Measurements from ENCODE around the gene SVIP. TPM values are rescaled to one million over a fixed set of nuclear protein-coding genes. Genes with fewer than 3 reads are reported as not detected.

The SVIP gene
- total and polyA plus RNA-seq, 4 donors, result 7.7 to 20.5 (median 13.2) TPM

- WGBS, 2 donors, result 87 to 93% methylated on average over 5 of the region's 5 CpGs
- no peaks in the 10 kb centered on the region for H3K9me3 ChIP-seq (ENCODE audit: control insufficient read depth in 4 of 4, insufficient read depth in 3 of 4, low read length in 3 of 4)
- DNase-seq (no peak), ATAC-seq (ENCODE audit: insufficient read depth, low FRiP score) (no peak)
- no peak for TF ChIP-seq CTCF (IDR thresholded peaks at IDR 0.05; ENCODE audit: control extremely low read depth, extremely low read depth)
- H3K36me3 ChIP-seq (ENCODE audit: control insufficient read depth in 4 of 4, insufficient read depth in 4 of 4, low read length in 4 of 4), result no peaks in the 10 kb centered on the region
- no peak overlapping the region for H3K27ac ChIP-seq (ENCODE audit: low read depth in 1 of 2, low read length in 1 of 2)
- H3K9ac ChIP-seq (ENCODE audit: insufficient read depth in 1 of 2, low read length in 2 of 2), result no peak overlapping the region
- no peaks in the 10 kb centered on the region for H3K27me3 ChIP-seq (ENCODE audit: control insufficient read depth in 3 of 3, insufficient read depth in 3 of 3, low read length in 2 of 3)
- H3K4me1 ChIP-seq (ENCODE audit: control insufficient read depth in 5 of 5, insufficient read depth in 5 of 5, low read length in 5 of 5), result no peaks in the 10 kb centered on the region
- H3K4me3 ChIP-seq, result no peak overlapping the region
Observed at GRCh38 chr11:22800482-22800881, 29.1 kb downstream of the SVIP start.

DNA sequence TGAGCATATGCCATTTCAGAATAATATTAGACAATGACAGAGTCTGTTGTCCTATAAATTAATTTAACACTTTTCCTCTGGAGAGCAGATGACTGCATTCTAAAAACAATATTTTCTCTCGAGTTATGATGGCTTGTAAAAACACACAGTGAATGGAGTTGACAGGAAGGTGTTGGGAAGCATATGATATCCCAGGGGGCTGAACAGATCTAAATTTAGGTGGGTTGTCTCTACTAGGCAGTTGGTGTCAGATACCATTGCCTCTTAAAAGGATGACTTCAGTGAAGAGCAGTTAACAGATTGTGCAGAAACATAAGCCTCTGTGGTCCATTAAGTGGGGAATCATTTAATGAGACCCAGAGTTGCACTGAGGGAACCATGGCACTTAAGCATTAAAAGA, 30.7 kb downstream of the SVIP start:
- no peak for TF ChIP-seq CTCF (IDR thresholded peaks at IDR 0.05; ENCODE audit: control extremely low read depth, extremely low read depth)
- Histone ChIP-seq H3K36me3 (ENCODE audit: control insufficient read depth in 4 of 4, insufficient read depth in 4 of 4, low read length in 4 of 4) (no peaks in the 10 kb centered on the region), H3K4me1 (ENCODE audit: control insufficient read depth in 5 of 5, insufficient read depth in 5 of 5, low read length in 5 of 5) (no peaks in the 10 kb centered on the region), H3K4me3 (no peak overlapping the region), H3K9me3 (ENCODE audit: control insufficient read depth in 4 of 4, insufficient read depth in 3 of 4, low read length in 3 of 4) (no peaks in the 10 kb centered on the region), H3K27ac (ENCODE audit: low read depth in 1 of 2, low read length in 1 of 2) (no peak overlapping the region), H3K9ac (ENCODE audit: insufficient read depth in 1 of 2, low read length in 2 of 2) (no peak overlapping the region), H3K27me3 (ENCODE audit: control insufficient read depth in 3 of 3, insufficient read depth in 3 of 3, low read length in 2 of 3) (no peaks in the 10 kb centered on the region)
- no peak for DNase-seq
- 61 to 81% methylated on average over 1 of the region's 1 CpG for WGBS, 2 donors
- no peak for ATAC-seq (ENCODE audit: insufficient read depth, low FRiP score)

DNA sequence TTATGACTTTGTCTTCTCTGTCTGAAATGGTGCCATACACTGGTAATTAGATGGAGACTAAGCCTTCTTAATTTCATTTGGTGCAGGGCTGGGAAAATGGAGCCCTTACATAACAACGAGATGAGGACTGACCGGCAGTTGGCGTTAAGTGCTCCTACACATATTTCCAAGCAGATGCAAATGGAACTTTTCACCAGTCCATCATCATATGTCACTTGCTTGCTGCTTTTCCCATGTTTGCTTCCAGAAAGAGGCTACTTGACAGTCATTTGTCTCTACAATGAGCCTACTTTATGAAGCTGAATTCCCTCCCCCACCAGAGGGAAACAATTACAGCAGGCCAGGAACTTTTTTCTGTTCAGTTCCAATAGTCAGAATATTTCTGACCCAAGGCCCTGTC, 32.6 kb downstream of the SVIP start:
- ATAC-seq (ENCODE audit: insufficient read depth, low FRiP score) (no peak), DNase-seq (no peak)
- TF ChIP-seq CTCF (IDR thresholded peaks at IDR 0.05; ENCODE audit: control extremely low read depth, extremely low read depth), result no peak
- 95 to 97% methylated on average over 3 of the region's 3 CpGs for WGBS, 2 donors
- no peaks in the 10 kb centered on the region for H3K4me1 ChIP-seq (ENCODE audit: control insufficient read depth in 5 of 5, insufficient read depth in 5 of 5, low read length in 5 of 5)
- H3K4me3 ChIP-seq, result no peak overlapping the region
- H3K27me3 ChIP-seq (ENCODE audit: control insufficient read depth in 3 of 3, insufficient read depth in 3 of 3, low read length in 2 of 3), result no peaks in the 10 kb centered on the region
- H3K9ac ChIP-seq (ENCODE audit: insufficient read depth in 1 of 2, low read length in 2 of 2), result no peak overlapping the region
- no peaks in the 10 kb centered on the region for H3K9me3 ChIP-seq (ENCODE audit: control insufficient read depth in 4 of 4, insufficient read depth in 3 of 4, low read length in 3 of 4)
- H3K27ac ChIP-seq (ENCODE audit: low read depth in 1 of 2, low read length in 1 of 2), result no peak overlapping the region
- no peaks in the 10 kb centered on the region for H3K36me3 ChIP-seq (ENCODE audit: control insufficient read depth in 4 of 4, insufficient read depth in 4 of 4, low read length in 4 of 4)

DNA sequence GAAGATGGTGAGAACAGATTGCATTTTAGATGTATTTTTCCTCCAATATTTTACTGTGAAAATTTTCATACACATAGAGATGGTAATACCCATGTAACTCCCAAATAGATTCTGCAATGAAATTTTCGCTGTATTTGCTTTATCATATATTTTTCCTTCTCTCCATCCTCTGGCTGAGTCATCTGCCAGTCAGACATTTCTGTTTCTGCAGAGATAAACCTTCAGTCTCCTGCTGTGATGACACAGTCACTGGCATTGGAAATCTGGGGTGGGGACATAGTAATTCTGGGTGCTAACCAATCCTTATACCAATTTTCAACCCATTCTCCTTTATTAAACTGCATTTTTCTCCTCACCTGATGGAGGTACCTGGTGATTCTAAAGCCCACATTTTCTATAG, 33.7 kb downstream of the SVIP start:
- Histone ChIP-seq H3K27ac (ENCODE audit: low read depth in 1 of 2, low read length in 1 of 2) (no peak overlapping the region), H3K9ac (ENCODE audit: insufficient read depth in 1 of 2, low read length in 2 of 2) (no peak overlapping the region), H3K36me3 (ENCODE audit: control insufficient read depth in 4 of 4, insufficient read depth in 4 of 4, low read length in 4 of 4) (no peaks in the 10 kb centered on the region), H3K27me3 (ENCODE audit: control insufficient read depth in 3 of 3, insufficient read depth in 3 of 3, low read length in 2 of 3) (no peaks in the 10 kb centered on the region), H3K4me3 (no peak overlapping the region), H3K4me1 (ENCODE audit: control insufficient read depth in 5 of 5, insufficient read depth in 5 of 5, low read length in 5 of 5) (no peaks in the 10 kb centered on the region), H3K9me3 (ENCODE audit: control insufficient read depth in 4 of 4, insufficient read depth in 3 of 4, low read length in 3 of 4) (no peaks in the 10 kb centered on the region)
- DNase-seq, result no peak
- TF ChIP-seq CTCF (IDR thresholded peaks at IDR 0.05; ENCODE audit: control extremely low read depth, extremely low read depth), result no peak
- ATAC-seq (ENCODE audit: insufficient read depth, low FRiP score), result no peak
- WGBS, 2 donors, result 89 to 97% methylated on average over 1 of the region's 1 CpG

Data from lung (tissue), 12 donors.